SKM-1 (cell line): Measurements from ENCODE around the gene UBE3B.

ENCODE experiments used
- DNase-seq: peaks from one replicate; lab custom pipeline; 2025; ENCODE audit not compliant: unreplicated experiment; lab: John Stamatoyannopoulos, UW

UBE3B gene

GRCh38 chr12:109493938-109494337 is 16.5 kb downstream of the UBE3B start:
- DNase-seq, result no peak

GRCh38 chr12:109494348-109494881 is 17.0 kb downstream of the UBE3B start:
- DNase-seq, result no peak

- DNase-seq, result no peak
Observed at GRCh38 chr12:109495012-109495411, 17.6 kb downstream of the UBE3B start.

GRCh38 chr12:109496306-109496705 is 18.9 kb downstream of the UBE3B start:
- no peak for DNase-seq

- DNase-seq, result no peak
Observed at GRCh38 chr12:109497675-109498074, 20.2 kb downstream of the UBE3B start.

- DNase-seq, result no peak
Observed at GRCh38 chr12:109500406-109501185, 23.2 kb downstream of the UBE3B start.

- DNase-seq, result no peak
Observed at GRCh38 chr12:109501299-109501698, 23.9 kb downstream of the UBE3B start.

- DNase-seq, result no peak
Observed at GRCh38 chr12:109502332-109502731, 24.9 kb downstream of the UBE3B start.

- no peak for DNase-seq
Observed at GRCh38 chr12:109503611-109504010, 26.2 kb downstream of the UBE3B start.

GRCh38 chr12:109504068-109504467 is 26.6 kb downstream of the UBE3B start:
- no peak for DNase-seq

GRCh38 chr12:109510196-109510595 is 32.8 kb downstream of the UBE3B start:
- DNase-seq, result no peak

GRCh38 chr12:109512608-109513007 is 35.2 kb downstream of the UBE3B start:
- no peak for DNase-seq

- DNase-seq, result no peak
Observed at GRCh38 chr12:109513051-109513450, 35.6 kb downstream of the UBE3B start.

- no peak for DNase-seq
Observed at GRCh38 chr12:109513977-109514376, 36.5 kb downstream of the UBE3B start.

GRCh38 chr12:109517619-109518018 is 40.2 kb downstream of the UBE3B start:
- DNase-seq, result no peak

GRCh38 chr12:109518820-109519665 is 41.6 kb downstream of the UBE3B start:
- DNase-seq, result peak; percentile 2

GRCh38 chr12:109519787-109520186 is 42.4 kb downstream of the UBE3B start:
- DNase-seq, result no peak

GRCh38 chr12:109521831-109522230 is 44.4 kb downstream of the UBE3B start:
- no peak for DNase-seq

- no peak for DNase-seq
Observed at GRCh38 chr12:109523071-109523470, 45.6 kb downstream of the UBE3B start.

- DNase-seq, result no peak
Observed at GRCh38 chr12:109523504-109523903, 46.1 kb downstream of the UBE3B start.

GRCh38 chr12:109524466-109525278 is 47.2 kb downstream of the UBE3B start:
- no peak for DNase-seq
